Calu3 (cell line): ENCODE data around the gene CREB3L1. TPM values are rescaled to one million over a fixed set of nuclear protein-coding genes. Genes with fewer than 3 reads are reported as not detected.

ENCODE experiments used
- Bru-seq: library from RNA; stranded (reverse); fragments of 400-500 nt; gene quantifications from one replicate; lab custom pipeline; 2021; lab: Mats Ljungman, UMichigan
- BruChase-seq, 2 experiments: library from RNA; stranded (reverse); fragments of 400-500 nt; gene quantifications; one replicate each; lab custom pipeline; 2021; lab: Mats Ljungman, UMichigan
- BruUV-seq: library from RNA; stranded (reverse); fragments of 400-500 nt; replicated peaks from 2 replicates; lab custom pipeline; 2021; lab: Mats Ljungman, UMichigan
- CTCF ChIA-PET: fragments of 300-600 bp; sonication (Branson Sonifier 250); formaldehyde crosslinking; loops from one replicate; lab custom pipeline; 2022; ENCODE audit warnings: antibody characterized with exemption; lab: Charles Lee
- DNase-seq: peaks from one replicate; pipeline ENCODE4 v3.0.0; 2022
- H3K27ac Mint-ChIP-seq: one replicate; pipeline ENCODE4 v1.8.0; 2022; ENCODE audit warnings: mixed read lengths; ENCODE audit not compliant: unreplicated experiment
- H3K27me3 Mint-ChIP-seq: one replicate; pipeline ENCODE4 v1.8.0; 2022; ENCODE audit warnings: mixed read lengths; ENCODE audit not compliant: unreplicated experiment
- H3K36me3 Mint-ChIP-seq: one replicate; pipeline ENCODE4 v1.8.0; 2022; ENCODE audit warnings: mild to moderate bottlenecking, moderate library complexity, mixed read lengths; ENCODE audit not compliant: insufficient read depth, unreplicated experiment
- H3K4me1 Mint-ChIP-seq: one replicate; pipeline ENCODE4 v1.8.0; 2022; ENCODE audit warnings: mild to moderate bottlenecking, low read depth, mixed read lengths; ENCODE audit not compliant: unreplicated experiment
- H3K4me3 Mint-ChIP-seq: one replicate; pipeline ENCODE4 v1.8.0; 2022; ENCODE audit warnings: mild to moderate bottlenecking, low read depth, moderate library complexity, mixed read lengths; ENCODE audit not compliant: unreplicated experiment
- H3K9me3 Mint-ChIP-seq: one replicate; pipeline ENCODE4 v1.8.0; 2022; ENCODE audit warnings: low read depth, mixed read lengths; ENCODE audit not compliant: unreplicated experiment
- intact Hi-C: fragments of 100-400 bp; cut with micrococcal nuclease; formaldehyde crosslinking; loops from one replicate; pipeline ENCODE4 v1.10.0; 2022; ENCODE audit not compliant: unreplicated experiment
- long read RNA-seq: library from polyadenylated mRNA; stranded (forward); transcript quantifications from one replicate; pipeline ENCODE4 v2.0.0, GENCODE V29; 2022
- total RNA-seq: library from RNA; stranded (reverse); gene quantifications from 2 replicates; pipeline ENCODE4 v1.2.3, GENCODE V29; 2022
- TF ChIP-seq, protein P1 (sequence below): fragments of 200-600 bp; IDR thresholded peaks from one replicate; pipeline ENCODE4 v1.8.0; 2022; ENCODE audit warnings: antibody characterized with exemption; ENCODE audit not compliant: unreplicated experiment

The CREB3L1 gene, protein sequence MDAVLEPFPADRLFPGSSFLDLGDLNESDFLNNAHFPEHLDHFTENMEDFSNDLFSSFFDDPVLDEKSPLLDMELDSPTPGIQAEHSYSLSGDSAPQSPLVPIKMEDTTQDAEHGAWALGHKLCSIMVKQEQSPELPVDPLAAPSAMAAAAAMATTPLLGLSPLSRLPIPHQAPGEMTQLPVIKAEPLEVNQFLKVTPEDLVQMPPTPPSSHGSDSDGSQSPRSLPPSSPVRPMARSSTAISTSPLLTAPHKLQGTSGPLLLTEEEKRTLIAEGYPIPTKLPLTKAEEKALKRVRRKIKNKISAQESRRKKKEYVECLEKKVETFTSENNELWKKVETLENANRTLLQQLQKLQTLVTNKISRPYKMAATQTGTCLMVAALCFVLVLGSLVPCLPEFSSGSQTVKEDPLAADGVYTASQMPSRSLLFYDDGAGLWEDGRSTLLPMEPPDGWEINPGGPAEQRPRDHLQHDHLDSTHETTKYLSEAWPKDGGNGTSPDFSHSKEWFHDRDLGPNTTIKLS
- total RNA-seq (0.61 TPM in 1 of 2 replicates, not detected in the other), Bru-seq, nascent RNA (percentile 10 among the genes with signal in this experiment), BruChase-seq, experiment 1, labeled RNA remaining after a 6-hour chase (percentile 9 among the genes with signal in this experiment), BruChase-seq, experiment 2, labeled RNA remaining after a 2-hour chase (percentile 2 among the genes with signal in this experiment)
- long read RNA-seq, partial matches to known transcripts = 0 of 2 reads
- long read RNA-seq, other reads (novel, unspliced or antisense) = 0 of 2 reads

DNA sequence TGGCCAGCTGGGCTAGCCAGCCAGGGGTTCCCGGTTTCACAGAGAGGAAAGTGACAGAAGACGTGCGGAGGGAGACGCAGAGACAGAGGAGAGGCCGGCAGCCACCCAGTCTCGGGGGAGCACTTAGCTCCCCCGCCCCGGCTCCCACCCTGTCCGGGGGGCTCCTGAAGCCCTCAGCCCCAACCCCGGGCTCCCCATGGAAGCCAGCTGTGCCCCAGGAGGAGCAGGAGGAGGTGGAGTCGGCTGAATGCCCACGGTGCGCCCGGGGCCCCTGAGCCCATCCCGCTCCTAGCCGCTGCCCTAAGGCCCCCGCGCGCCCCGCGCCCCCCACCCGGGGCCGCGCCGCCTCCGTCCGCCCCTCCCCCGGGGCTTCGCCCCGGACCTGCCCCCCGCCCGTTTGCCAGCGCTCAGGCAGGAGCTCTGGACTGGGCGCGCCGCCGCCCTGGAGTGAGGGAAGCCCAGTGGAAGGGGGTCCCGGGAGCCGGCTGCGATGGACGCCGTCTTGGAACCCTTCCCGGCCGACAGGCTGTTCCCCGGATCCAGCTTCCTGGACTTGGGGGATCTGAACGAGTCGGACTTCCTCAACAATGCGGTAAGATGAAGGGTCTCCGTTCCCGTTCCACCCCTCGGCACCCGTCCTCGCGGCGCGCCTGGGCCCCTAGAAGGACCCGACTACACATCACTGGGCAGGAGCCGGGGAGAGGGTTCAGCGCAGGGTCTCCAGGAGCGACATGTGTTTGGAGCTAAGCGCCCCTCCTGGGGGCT lies at the start of gene CREB3L1:
TSS of gene CREB3L1 (plus strand) at position 41 of the 765 bp plus-strand sequence. CDS start at position 491, 450 bp downstream.
- H3K4me1 Mint-ChIP-seq = peaks cover 51% of the 10 kb centered on the region
- intact Hi-C loops = no loop called here
- no peaks in the 10 kb centered on the region for H3K36me3 Mint-ChIP-seq
- CTCF ChIA-PET = interaction anchor here (0.6 to 0.8 kb wide), 3 partner anchors 8 to 32 kb away, joined by 3 to 4 read pairs (median 3); no protein-coding TSS in a partner anchor
- H3K27me3 Mint-ChIP-seq = peaks cover 79% of the 10 kb centered on the region
- H3K27ac Mint-ChIP-seq = peak within 1 kb of the TSS; percentile 42
- peak within 1 kb of the TSS; percentile 51 for H3K4me3 Mint-ChIP-seq
- TF ChIP-seq, protein P1, sequence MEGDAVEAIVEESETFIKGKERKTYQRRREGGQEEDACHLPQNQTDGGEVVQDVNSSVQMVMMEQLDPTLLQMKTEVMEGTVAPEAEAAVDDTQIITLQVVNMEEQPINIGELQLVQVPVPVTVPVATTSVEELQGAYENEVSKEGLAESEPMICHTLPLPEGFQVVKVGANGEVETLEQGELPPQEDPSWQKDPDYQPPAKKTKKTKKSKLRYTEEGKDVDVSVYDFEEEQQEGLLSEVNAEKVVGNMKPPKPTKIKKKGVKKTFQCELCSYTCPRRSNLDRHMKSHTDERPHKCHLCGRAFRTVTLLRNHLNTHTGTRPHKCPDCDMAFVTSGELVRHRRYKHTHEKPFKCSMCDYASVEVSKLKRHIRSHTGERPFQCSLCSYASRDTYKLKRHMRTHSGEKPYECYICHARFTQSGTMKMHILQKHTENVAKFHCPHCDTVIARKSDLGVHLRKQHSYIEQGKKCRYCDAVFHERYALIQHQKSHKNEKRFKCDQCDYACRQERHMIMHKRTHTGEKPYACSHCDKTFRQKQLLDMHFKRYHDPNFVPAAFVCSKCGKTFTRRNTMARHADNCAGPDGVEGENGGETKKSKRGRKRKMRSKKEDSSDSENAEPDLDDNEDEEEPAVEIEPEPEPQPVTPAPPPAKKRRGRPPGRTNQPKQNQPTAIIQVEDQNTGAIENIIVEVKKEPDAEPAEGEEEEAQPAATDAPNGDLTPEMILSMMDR = no peak
- DNase-seq = no peak
- BruUV-seq = no TSS peak
- no peaks in the 10 kb centered on the region for H3K9me3 Mint-ChIP-seq

DNA sequence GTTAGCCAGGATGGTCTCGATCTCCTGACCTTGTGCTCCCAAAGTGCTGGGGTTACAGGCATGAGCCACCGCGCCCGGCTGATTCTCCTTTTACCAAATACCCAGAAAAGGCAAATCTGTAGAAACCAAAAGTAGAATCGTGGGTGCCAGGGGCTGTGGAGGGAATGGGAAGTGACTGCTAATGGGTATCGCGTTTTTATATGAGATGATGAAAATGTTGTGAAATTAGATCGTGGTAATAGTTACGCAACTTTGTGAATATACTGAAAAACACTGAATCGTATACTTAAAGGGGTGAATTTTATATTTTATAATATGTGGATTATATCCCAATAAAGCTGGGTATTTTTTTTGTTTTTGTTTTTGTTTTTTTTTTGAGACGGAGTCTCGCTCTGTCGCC lies 48.2 kb upstream of the CREB3L1 start:
- no TSS peak for BruUV-seq
- DNase-seq = no peak
- Mint-ChIP-seq H3K27ac (no peak overlapping the region), H3K4me1 (no peaks in the 10 kb centered on the region), H3K27me3 (peaks cover 38% of the 10 kb centered on the region), H3K9me3 (no peaks in the 10 kb centered on the region), H3K4me3 (no peak overlapping the region), H3K36me3 (no peaks in the 10 kb centered on the region)
- TF ChIP-seq, protein P1 = no peak
- intact Hi-C loops = no loop called here
- CTCF ChIA-PET = no interaction called here

DNA sequence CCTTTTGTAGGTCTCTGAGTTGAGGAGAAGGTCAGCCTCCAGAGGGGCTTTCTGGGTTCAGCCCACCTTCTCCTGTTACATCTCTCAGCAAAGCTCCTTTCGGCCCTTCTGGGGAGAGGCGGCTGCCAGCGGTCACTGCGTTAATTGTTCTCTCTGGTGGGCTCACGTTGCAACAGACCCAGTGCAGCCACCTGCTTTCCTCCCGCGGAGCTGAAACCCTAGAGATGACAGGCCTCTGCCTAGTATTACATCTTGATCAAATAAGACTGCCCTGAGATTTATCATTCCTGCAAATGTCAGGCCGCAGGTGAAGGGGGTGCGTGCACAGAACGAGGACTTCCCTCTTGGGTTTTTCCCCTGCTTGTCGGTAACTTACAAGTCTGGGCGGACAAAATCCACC lies 43.2 kb upstream of the CREB3L1 start:
- H3K4me3 Mint-ChIP-seq = no peak overlapping the region
- intact Hi-C loops = no loop called here
- H3K36me3 Mint-ChIP-seq = peaks cover 9% of the 10 kb centered on the region
- no peak for DNase-seq
- no peaks in the 10 kb centered on the region for H3K9me3 Mint-ChIP-seq
- peaks cover 45% of the 10 kb centered on the region for H3K27me3 Mint-ChIP-seq
- peaks cover 17% of the 10 kb centered on the region for H3K4me1 Mint-ChIP-seq
- no TSS peak for BruUV-seq
- TF ChIP-seq, protein P1 = no peak
- H3K27ac Mint-ChIP-seq = no peak overlapping the region
- CTCF ChIA-PET = no interaction called here
